Lung (tissue), 12 donors: ENCODE results near the gene FAM185A. TPM values are rescaled to one million over a fixed set of nuclear protein-coding genes. Genes with fewer than 3 reads are reported as not detected.

Experiments used
- ATAC-seq: fragments of 200-7000 bp; cut with Tn5 transposase; one replicate; pipeline ENCODE4 v1.9.1; 2020; ENCODE audit warnings: moderate number of reproducible peaks; ENCODE audit not compliant: insufficient read depth, low FRiP score
- DNase-seq, 3 donors: peaks; one replicate each; pipeline ENCODE4 v3.0.0-alpha.2; 2013 to 2017
- H3K27ac ChIP-seq, 2 donors: one replicate each; pipeline ENCODE4 v1.5.1; 2013; ENCODE audit warnings: mild to moderate bottlenecking in 2 of 2, moderate library complexity in 2 of 2, control low read depth in 1 of 2, inconsistent platforms in 1 of 2, low read depth in 1 of 2, low read length in 1 of 2
- H3K27me3 ChIP-seq, 3 donors: one replicate each; pipeline ENCODE4 v1.5.1; 2013; ENCODE audit warnings: low read length in 2 of 3; ENCODE audit not compliant: control insufficient read depth in 3 of 3, insufficient read depth in 3 of 3
- H3K36me3 ChIP-seq, 4 donors: one replicate each; pipeline ENCODE4 v1.5.1; 2013; ENCODE audit warnings: low read length in 4 of 4, mild to moderate bottlenecking in 1 of 4, moderate library complexity in 1 of 4; ENCODE audit not compliant: control insufficient read depth in 4 of 4, insufficient read depth in 4 of 4
- H3K4me1 ChIP-seq, 5 donors: one replicate each; pipeline ENCODE4 v1.5.1; 2013; ENCODE audit warnings: low read length in 5 of 5, mild to moderate bottlenecking in 2 of 5, moderate library complexity in 1 of 5; ENCODE audit not compliant: control insufficient read depth in 5 of 5, insufficient read depth in 5 of 5
- H3K4me3 ChIP-seq: one replicate; pipeline ENCODE4 v1.5.1; 2013; ENCODE audit warnings: mild to moderate bottlenecking, control low read depth, moderate library complexity
- H3K9ac ChIP-seq, 2 donors: one replicate each; pipeline ENCODE4 v1.5.1; 2013; ENCODE audit warnings: low read length in 2 of 2, control low read depth in 1 of 2; ENCODE audit not compliant: insufficient read depth in 1 of 2
- H3K9me3 ChIP-seq, 4 donors: one replicate each; pipeline ENCODE4 v1.5.1; 2013; ENCODE audit warnings: low read length in 3 of 4, mild to moderate bottlenecking in 1 of 4, moderate library complexity in 1 of 4; ENCODE audit not compliant: control insufficient read depth in 4 of 4, insufficient read depth in 3 of 4
- CTCF ChIP-seq: IDR thresholded peaks from 2 replicates; pipeline ENCODE4 v1.5.1; 2012; ENCODE audit warnings: mild to moderate bottlenecking; ENCODE audit errors: control extremely low read depth, extremely low read depth
- WGBS, 2 donors: extraction: QIAGEN DNeasy Blood & Tissue Kit; methylation state at CpG; one replicate each; pipeline ENCODE4 v1.1.7; 2013; 5-methylcytosine and 5-hydroxymethylcytosine counted together
- polyA plus RNA-seq, 2 donors: library from polyadenylated mRNA; stranded (reverse); fragments of 200-250 nt; gene quantifications; one replicate each; pipeline ENCODE4 v1.2.1, GENCODE V29; 2013
- total RNA-seq, 2 donors: library from RNA; depleted of rRNA in 1 of 2; stranded (reverse); fragments of >200 nt in 1 of 2; gene quantifications; one replicate each; pipeline ENCODE4 v1.2.1, GENCODE V29; 2014 to 2021
- donor health status: control.
- donor health status: control.
- donor health status: Bipolar disorder and iron deficiency.
- donor health status: healthy.
- donor health status: DM: yes; HTN: yes; CAD: no.

The FAM185A gene
- total and polyA plus RNA-seq, 4 donors = 2.8 to 17.3 (median 8.0) TPM

- no peak for TF ChIP-seq CTCF
- DNase-seq (peak in 1 of 3 donors; percentile 12), ATAC-seq (no peak)
- Histone ChIP-seq H3K27me3 (no peaks in the 10 kb centered on the region), H3K36me3 (peaks cover 0 to 5% (median 3%) of the 10 kb centered on the region in 4 donors), H3K9me3 (no peaks in the 10 kb centered on the region), H3K4me1 (peaks cover 0 to 31% (median 11%) of the 10 kb centered on the region in 5 donors), H3K27ac (no peak overlapping the region), H3K9ac (no peak overlapping the region), H3K4me3 (no peak overlapping the region)
These were observed 62.1 kb downstream of the FAM185A start for GRCh38 chr7:102810916-102811315.

- Histone ChIP-seq H3K27ac (no peak overlapping the region), H3K9me3 (no peaks in the 10 kb centered on the region), H3K4me1 (peaks cover 0 to 31% (median 11%) of the 10 kb centered on the region in 5 donors), H3K4me3 (no peak overlapping the region), H3K27me3 (no peaks in the 10 kb centered on the region), H3K36me3 (peaks cover 0 to 5% (median 3%) of the 10 kb centered on the region in 4 donors), H3K9ac (no peak overlapping the region)
- WGBS, 2 donors = 26 to 45% methylated on average over 8 of the region's 8 CpGs
- ATAC-seq = no peak
- TF ChIP-seq CTCF = no peak
- peak in 2 of 3 donors; percentile 42 to 68 for DNase-seq
These were observed 63.3 kb downstream of the FAM185A start for GRCh38 chr7:102811942-102812678.

GRCh38 chr7:102813191-102814024 lies 64.6 kb downstream of the FAM185A start:
- ATAC-seq = no peak
- WGBS, 2 donors = 46 to 73% methylated on average over 2 of the region's 2 CpGs
- DNase-seq = peak; percentile 21 to 77 (median 70)
- TF ChIP-seq CTCF = no peak
- Histone ChIP-seq H3K36me3 (peaks cover 0 to 4% (median 3%) of the 10 kb centered on the region in 4 donors), H3K9ac (no peak overlapping the region), H3K4me1 (peaks cover 0 to 31% (median 11%) of the 10 kb centered on the region in 5 donors), H3K9me3 (no peaks in the 10 kb centered on the region), H3K27ac (no peak overlapping the region), H3K27me3 (no peaks in the 10 kb centered on the region), H3K4me3 (no peak overlapping the region)
